Measurements from ENCODE around the gene TMEM170A. TPM values are rescaled to one million over a fixed set of nuclear protein-coding genes. Genes with fewer than 3 reads are reported as not detected.

Gene TMEM170A
- total RNA-seq, 1 experiment from 2014 or later = 10.1 TPM

DNA sequence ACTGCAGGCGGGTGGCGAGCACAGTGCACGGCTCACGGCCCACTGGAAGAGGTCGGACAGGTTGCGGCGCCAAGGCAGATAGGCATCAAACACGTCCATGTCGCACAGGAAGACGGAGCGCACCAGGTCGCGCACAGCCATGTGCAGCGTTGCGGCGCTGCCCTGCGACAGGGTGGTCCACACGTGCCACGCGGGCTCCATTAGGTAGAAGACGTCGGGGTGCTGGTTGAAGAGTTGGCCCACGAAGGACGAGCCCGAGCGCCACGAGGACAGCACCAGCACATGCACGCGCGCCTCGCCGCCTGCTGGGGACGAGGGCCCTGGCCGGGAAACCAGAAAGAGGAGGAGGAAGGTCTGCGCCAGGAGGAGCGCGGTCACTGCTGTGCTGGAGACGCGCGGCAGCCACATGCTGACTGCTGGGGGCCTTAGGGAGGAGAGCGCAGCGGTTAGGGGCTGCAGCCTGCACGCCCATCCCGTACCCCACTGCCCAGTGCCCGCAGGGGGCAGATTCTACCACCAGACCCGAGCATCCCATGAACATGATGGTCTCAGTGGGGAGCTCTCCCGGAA is 15.0 kb upstream of the TMEM170A start:
- no TSS peak for BruUV-seq (replicated peaks)
- no peak overlapping the region for H3K4me2 ChIP-seq (ENCODE audit: low read length)
- H3K36me3 ChIP-seq (ENCODE audit: low read depth, low read length) = no peaks in the 10 kb centered on the region
- H3K9ac ChIP-seq (ENCODE audit: low read length) = no peak overlapping the region
- DNase-seq (no peak), ATAC-seq (no peak)
- no peaks in the 10 kb centered on the region for H3F3A ChIP-seq (ENCODE audit: low read length, unreplicated experiment)
- CTCF ChIA-PET = no interaction called here
- no peak overlapping the region for H3K27ac ChIP-seq (ENCODE audit: low read length)
- no peaks in the 10 kb centered on the region for H3K79me2 ChIP-seq (ENCODE audit: low read length)
- TF ChIP-seq EZH2phosphoT487 (IDR thresholded peaks at IDR 0.05; ENCODE audit: borderline replicate concordance, low read length) = no peak
- TF ChIP-seq EZH2 (IDR thresholded peaks at IDR 0.05; ENCODE audit: low read length, unreplicated experiment) = no peak
- H3K9me2 ChIP-seq (replicated peaks; ENCODE audit: low read length) = no peaks in the 10 kb centered on the region
- intact Hi-C loops (cut with micrococcal nuclease) = no loop called here
- no peak overlapping the region for H3K4me3 ChIP-seq (ENCODE audit: low read length)
- H3K9me3 ChIP-seq (ENCODE audit: low read length) = no peaks in the 10 kb centered on the region
- H4K20me1 ChIP-seq (ENCODE audit: low read length) = no peaks in the 10 kb centered on the region
- peaks cover 39% of the 10 kb centered on the region for H3K4me1 ChIP-seq (ENCODE audit: insufficient read depth, low read length)
- H3K27me3 ChIP-seq (ENCODE audit: low read length) = no peaks in the 10 kb centered on the region
- POLR2A ChIA-PET (ENCODE audit: unreplicated experiment) = no interaction called here
- H2AFZ ChIP-seq (ENCODE audit: low read length) = no peak overlapping the region

DNA sequence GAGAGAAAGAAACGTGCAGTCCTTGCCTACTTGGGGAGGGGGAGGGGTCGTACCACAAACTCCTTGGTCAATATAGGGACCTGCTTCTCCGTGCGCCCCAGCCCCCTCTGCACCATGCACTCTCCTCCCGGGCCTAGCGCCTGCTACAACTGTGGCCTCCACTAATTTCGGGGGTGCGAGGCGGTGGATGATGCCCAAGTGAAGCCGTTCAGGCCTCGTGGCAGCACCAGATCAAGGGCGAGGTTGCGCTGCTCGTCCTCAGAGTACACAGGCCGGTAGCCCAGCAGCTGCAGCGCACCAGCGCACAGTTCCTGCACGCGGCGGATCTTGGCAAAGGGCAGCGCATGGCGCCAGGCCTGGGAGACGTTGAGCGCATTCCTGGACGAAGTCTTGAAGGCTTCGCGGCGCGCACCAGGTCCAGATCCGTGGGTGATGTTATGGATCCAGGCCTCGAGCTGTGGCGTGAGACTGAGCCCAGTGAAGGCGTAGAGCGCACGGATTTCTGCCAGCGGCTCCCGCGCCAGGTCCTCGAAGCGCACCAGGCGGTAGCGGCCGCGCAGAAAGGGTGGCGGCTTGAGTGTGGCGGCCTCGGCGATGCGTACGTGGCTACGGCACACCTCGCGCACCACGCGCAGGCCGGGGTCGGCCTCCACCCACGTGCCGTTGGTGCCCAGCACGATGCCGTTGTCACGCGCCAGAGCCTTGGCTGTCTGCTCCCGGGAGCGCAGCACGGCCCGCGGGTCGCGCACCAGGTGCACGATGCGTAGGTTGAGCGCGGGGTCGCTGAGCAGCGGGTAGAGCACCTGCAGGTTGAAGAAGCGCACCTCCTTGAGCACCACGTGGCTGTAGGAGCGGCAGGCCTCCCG is 14.2 kb upstream of the TMEM170A start:
- peak overlapping the region; percentile 53; the same call in 1 of the 2 replicates for H3K4me2 ChIP-seq (ENCODE audit: low read length)
- TF ChIP-seq EZH2phosphoT487 (IDR thresholded peaks at IDR 0.05; ENCODE audit: borderline replicate concordance, low read length) (no peak), EZH2 (IDR thresholded peaks at IDR 0.05; ENCODE audit: low read length, unreplicated experiment) (no peak)
- TF ChIP-seq, protein P1, sequence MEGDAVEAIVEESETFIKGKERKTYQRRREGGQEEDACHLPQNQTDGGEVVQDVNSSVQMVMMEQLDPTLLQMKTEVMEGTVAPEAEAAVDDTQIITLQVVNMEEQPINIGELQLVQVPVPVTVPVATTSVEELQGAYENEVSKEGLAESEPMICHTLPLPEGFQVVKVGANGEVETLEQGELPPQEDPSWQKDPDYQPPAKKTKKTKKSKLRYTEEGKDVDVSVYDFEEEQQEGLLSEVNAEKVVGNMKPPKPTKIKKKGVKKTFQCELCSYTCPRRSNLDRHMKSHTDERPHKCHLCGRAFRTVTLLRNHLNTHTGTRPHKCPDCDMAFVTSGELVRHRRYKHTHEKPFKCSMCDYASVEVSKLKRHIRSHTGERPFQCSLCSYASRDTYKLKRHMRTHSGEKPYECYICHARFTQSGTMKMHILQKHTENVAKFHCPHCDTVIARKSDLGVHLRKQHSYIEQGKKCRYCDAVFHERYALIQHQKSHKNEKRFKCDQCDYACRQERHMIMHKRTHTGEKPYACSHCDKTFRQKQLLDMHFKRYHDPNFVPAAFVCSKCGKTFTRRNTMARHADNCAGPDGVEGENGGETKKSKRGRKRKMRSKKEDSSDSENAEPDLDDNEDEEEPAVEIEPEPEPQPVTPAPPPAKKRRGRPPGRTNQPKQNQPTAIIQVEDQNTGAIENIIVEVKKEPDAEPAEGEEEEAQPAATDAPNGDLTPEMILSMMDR (conservative IDR thresholded peaks at IDR 0.05; ENCODE audit: low read depth, low read length) = no peak
- BruUV-seq (replicated peaks) = no TSS peak
- no peaks in the 10 kb centered on the region for H3K36me3 ChIP-seq (ENCODE audit: low read depth, low read length)
- no peak overlapping the region for H3K4me3 ChIP-seq (ENCODE audit: low read length)
- ATAC-seq (no peak), DNase-seq (no peak)
- ChIA-PET POLR2A (ENCODE audit: unreplicated experiment) (no interaction called here), CTCF (no interaction called here)
- no peaks in the 10 kb centered on the region for H3K79me2 ChIP-seq (ENCODE audit: low read length)
- no peaks in the 10 kb centered on the region for H3K9me3 ChIP-seq (ENCODE audit: low read length)
- H4K20me1 ChIP-seq (ENCODE audit: low read length) = no peaks in the 10 kb centered on the region
- no peak overlapping the region for H2AFZ ChIP-seq (ENCODE audit: low read length)
- intact Hi-C loops (cut with micrococcal nuclease) = no loop called here
- no peaks in the 10 kb centered on the region for H3K27me3 ChIP-seq (ENCODE audit: low read length)
- H3F3A ChIP-seq (ENCODE audit: low read length, unreplicated experiment) = no peaks in the 10 kb centered on the region
- no peaks in the 10 kb centered on the region for H3K9me2 ChIP-seq (replicated peaks; ENCODE audit: low read length)
- H3K27ac ChIP-seq (ENCODE audit: low read length) = no peak overlapping the region
- no peak overlapping the region for H3K9ac ChIP-seq (ENCODE audit: low read length)
- H3K4me1 ChIP-seq (ENCODE audit: insufficient read depth, low read length) = peaks cover 32% of the 10 kb centered on the region

DNA sequence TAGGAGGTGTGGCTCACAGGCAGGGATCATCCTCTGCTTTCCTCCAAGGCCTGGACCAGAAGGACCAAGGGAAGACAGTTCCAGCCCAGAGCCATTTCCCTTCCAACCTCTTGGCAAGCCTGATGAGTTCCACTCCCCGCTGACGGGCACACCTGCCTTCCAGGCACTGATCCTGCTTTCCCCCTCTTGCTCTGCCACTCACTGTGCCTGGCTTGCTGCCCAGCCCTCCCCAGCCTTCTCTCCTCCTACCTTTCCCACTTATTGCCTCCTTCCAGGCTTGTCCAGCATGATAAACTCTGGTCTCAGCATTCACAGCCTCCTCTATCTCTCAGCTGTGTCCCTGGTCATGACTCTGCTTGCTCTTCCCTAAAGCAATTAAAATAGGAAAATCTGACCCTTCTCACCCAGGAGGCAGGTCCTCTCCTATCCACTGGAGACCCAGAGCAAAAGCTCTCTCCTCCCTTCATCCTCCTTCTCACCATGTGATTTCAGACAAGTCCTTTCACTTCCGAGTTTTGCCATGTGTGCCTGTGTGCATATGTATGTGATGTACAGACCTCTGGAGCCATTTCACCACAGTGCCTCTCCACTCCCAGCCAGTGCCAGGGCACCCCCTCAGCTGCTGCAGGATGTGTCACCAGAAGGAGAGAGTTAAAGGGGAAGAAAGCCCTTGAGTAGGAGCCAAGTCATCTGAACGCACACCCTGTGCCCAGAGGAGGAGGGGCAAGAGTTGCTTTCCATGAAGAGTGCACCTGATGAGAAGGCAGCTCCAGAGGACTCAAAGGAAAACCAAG is 13.4 kb upstream of the TMEM170A start:
- no TSS peak for BruUV-seq (replicated peaks)
- Histone ChIP-seq H2AFZ (ENCODE audit: low read length) (peak overlapping the region; percentile 55), H3K9me2 (replicated peaks; ENCODE audit: low read length) (no peaks in the 10 kb centered on the region), H3K9ac (ENCODE audit: low read length) (no peak overlapping the region), H3K4me1 (ENCODE audit: insufficient read depth, low read length) (peaks cover 26% of the 10 kb centered on the region), H4K20me1 (ENCODE audit: low read length) (no peaks in the 10 kb centered on the region), H3K9me3 (ENCODE audit: low read length) (no peaks in the 10 kb centered on the region), H3K79me2 (ENCODE audit: low read length) (no peaks in the 10 kb centered on the region), H3K27me3 (ENCODE audit: low read length) (no peaks in the 10 kb centered on the region), H3K36me3 (ENCODE audit: low read depth, low read length) (no peaks in the 10 kb centered on the region), H3F3A (ENCODE audit: low read length, unreplicated experiment) (no peaks in the 10 kb centered on the region), H3K4me2 (ENCODE audit: low read length) (peak overlapping the region; percentile 53), H3K4me3 (ENCODE audit: low read length) (no peak overlapping the region), H3K27ac (ENCODE audit: low read length) (peak overlapping the region; percentile 21; the same call in 1 of the 2 replicates)
- DNase-seq = peak; percentile 58
- intact Hi-C loops (cut with micrococcal nuclease) = no loop called here
- TF ChIP-seq EZH2phosphoT487 (IDR thresholded peaks at IDR 0.05; ENCODE audit: borderline replicate concordance, low read length) = no peak
- TF ChIP-seq EZH2 (IDR thresholded peaks at IDR 0.05; ENCODE audit: low read length, unreplicated experiment) = no peak
- TF ChIP-seq, protein P1 (conservative IDR thresholded peaks at IDR 0.05; ENCODE audit: low read depth, low read length) = no peak
- ChIA-PET CTCF (no interaction called here), POLR2A (ENCODE audit: unreplicated experiment) (no interaction called here)
- peak; percentile 27 for ATAC-seq

All from PC-3 (cell line).